ENCODE measurements around the gene COL1A2.
A peak's percentile ranks its signal among the peaks of the same experiment; 100 is the strongest.

The COL1A2 gene

GRCh38 chr7:94411188-94411466 lies 16.4 kb downstream of the COL1A2 start:
- DNase-seq = no peak

DNA sequence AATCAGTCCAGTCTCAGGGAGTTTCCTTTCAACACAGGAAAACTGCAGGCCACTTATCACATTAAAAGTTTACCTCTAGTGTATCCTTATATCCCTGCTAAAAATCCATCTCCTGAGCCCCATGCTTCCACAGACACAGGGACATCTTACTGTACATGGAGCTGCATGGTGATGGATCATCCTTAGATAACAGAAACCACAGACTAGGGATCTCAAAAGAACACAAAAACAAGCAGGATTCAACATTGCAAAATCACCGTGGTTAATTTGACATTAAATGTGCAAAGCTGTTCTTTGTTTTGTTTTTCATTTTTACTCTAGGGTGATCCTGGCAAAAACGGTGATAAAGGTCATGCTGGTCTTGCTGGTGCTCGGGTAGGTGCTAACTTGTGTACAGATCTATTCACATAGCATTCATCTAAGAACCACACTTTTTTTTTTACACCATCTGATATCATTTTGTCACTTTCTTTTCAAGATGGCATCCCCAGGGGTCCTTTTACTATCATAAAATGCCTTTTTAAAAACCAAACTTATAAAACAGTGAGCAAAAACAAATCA lies 18.1 kb downstream of the COL1A2 start:
- DNase-seq = no peak

DNA sequence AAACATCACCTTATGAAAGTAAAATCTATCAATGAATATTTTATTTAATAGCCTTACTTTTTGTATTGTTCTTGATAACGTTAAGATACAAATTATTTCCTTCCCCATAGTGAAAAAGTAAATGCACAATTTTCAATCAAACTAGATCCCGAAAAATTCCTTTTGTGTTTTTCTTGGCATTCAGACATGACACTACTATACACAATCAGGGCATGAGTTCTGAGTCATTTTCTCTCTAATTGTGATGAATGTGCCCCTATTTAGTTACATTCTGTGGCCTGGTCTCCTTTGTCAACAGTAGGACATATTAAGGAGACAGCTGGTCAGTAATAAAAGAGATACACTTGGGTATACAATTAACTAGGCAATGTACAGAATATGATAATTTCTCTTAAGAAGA lies 19.8 kb downstream of the COL1A2 start:
- DNase-seq = no peak

- DNase-seq = no peak
Measured at GRCh38 chr7:94414980-94415379, 20.3 kb downstream of the COL1A2 start.

DNA sequence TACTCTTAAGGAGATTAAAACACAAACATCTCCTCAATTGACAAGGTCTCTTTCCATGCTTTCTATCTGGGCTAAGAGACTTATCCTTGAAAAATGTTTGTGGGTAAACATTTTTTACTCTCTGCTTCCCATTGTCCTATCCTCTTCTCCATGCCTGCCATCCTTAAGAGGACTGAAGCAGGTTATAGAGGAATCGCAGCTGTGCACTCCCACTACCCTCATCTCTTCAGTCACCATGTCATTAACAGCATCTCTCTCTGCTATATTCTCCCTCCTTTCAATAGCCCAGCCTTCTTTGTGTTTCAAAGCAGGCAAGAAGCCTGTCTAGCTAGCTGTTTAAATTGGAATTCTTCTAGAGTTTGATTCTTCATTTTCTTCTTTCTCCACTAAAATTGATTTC lies 22.6 kb downstream of the COL1A2 start:
- DNase-seq = no peak

- no peak for DNase-seq
Measured at GRCh38 chr7:94417901-94418300, 23.2 kb downstream of the COL1A2 start.

DNA sequence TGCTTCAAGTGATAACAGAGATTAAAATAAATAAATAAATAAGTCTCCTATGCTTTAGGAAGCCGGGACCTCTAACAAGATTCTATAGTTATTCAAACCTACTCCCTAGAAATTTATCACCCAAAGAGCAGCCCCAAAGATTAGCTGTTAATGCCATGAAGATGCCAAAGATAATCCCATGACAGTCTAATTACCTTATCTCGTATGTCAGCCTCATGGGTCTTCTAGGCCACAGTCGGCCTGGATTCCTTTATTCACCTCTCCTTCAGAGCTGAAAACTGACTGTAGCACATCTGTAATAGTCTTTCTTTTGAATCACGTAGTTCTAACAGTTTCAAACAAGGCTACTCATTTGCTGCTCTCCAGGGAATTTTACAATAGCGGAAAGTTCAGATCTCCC lies 24.2 kb downstream of the COL1A2 start:
- DNase-seq = no peak

DNA sequence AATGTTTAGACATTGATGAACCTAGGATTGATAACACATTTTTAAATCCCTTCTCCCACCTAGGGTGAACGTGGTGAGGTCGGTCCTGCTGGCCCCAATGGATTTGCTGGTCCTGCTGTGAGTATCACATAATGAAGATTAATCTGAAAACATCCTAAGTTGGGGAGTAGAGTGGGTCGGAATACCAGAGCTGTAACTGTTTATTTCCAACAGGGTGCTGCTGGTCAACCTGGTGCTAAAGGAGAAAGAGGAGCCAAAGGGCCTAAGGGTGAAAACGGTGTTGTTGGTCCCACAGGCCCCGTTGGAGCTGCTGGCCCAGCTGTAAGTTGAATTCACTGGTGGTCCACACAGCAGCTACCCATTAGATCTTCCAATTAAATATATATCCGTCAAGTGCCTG lies 25.6 kb downstream of the COL1A2 start:
- DNase-seq = no peak

- DNase-seq = no peak
Measured at GRCh38 chr7:94421681-94422080, 27.0 kb downstream of the COL1A2 start.

DNA sequence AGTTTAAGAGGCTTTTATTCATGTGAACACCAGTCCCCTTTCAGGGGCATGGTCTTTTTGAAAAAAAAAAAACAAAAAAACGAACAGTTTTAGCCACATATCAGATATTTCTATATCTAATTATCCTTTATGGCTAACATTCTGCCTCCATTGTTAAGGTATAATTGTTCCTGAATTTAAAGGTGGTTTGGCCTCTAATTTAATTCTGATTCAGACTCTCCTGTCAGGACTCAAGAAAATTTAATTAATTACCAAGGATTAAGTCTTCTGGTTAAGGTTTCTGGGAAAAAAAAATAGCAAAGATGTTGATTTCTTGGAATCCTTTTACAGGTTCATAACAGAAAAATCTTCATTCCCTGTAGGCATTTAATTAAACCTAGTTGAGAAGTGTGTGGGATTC lies 27.4 kb downstream of the COL1A2 start:
- no peak for DNase-seq

GRCh38 chr7:94422827-94423460 lies 28.2 kb downstream of the COL1A2 start:
- DNase-seq = no peak

DNA sequence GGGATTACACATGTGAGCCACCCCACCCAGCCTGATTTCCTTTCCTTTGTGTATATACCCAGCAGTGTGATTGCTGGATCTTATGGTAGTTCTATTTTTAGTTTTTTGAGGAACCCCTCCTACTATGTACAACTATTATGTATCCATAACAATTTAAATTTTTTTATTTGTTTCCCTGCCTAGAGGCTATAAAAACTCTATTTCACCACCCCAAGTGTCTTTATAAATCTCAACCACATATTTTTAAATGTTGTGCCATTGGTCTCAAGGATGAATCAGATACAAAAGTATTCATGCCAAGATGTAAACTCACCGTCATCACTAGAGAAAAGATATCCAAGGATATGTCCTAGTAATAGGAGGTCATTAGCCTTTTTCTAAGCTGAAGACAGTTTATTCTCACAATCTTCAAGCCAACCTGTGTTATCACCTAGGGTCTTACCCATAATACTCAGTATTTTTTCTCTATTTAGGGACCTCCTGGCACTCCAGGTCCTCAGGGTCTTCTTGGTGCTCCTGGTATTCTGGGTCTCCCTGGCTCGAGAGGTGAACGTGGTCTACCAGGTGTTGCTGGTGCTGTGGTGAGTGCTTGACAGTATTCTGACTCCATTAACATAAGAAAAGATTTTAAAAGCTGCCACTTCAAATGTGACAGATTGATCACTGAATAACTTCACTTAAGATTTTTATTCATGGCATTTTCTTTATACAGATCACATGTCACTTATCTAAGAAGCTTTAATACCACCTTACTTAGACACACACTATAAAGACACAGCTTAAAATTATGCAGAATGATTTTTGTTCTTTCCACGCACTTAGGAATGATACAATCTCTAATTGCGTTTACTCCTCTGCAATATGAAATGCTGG lies 29.4 kb downstream of the COL1A2 start:
- no peak for DNase-seq

- DNase-seq = no peak
Measured at GRCh38 chr7:94425546-94425945, 30.9 kb downstream of the COL1A2 start.

GRCh38 chr7:94426980-94427875 lies 32.5 kb downstream of the COL1A2 start:
- no peak for DNase-seq

DNA sequence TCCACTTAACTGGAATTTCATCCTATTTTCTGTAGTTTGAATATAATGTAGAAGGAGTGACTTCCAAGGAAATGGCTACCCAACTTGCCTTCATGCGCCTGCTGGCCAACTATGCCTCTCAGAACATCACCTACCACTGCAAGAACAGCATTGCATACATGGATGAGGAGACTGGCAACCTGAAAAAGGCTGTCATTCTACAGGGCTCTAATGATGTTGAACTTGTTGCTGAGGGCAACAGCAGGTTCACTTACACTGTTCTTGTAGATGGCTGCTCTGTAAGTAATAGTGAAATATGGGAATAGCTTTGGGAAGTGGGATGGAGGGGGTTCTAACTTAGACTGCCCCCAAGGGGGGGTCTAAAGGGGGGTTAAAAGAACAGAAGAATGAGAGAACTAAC lies 34.5 kb downstream of the COL1A2 start:
- no peak for DNase-seq

DNA sequence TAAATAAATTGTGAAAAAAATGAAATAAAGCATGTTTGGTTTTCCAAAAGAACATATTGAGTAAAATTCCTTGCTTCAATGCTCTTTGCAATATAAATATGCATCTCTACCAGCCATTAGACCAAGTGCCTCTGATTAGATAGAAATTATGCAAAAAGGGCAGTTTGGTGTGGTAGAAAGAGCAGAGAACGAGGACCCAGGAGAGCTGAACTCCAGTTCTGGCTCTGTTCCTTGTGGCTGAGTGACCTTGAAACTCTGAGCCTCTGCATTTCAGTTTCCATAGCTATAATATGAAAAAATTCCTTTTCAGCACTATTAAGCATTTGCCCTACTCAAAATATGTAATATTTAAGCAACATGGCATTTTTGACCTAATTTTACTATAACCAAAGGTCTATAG lies 36.5 kb downstream of the COL1A2 start:
- no peak for DNase-seq

GRCh38 chr7:94431619-94432280 lies 37.1 kb downstream of the COL1A2 start:
- no peak for DNase-seq

DNA sequence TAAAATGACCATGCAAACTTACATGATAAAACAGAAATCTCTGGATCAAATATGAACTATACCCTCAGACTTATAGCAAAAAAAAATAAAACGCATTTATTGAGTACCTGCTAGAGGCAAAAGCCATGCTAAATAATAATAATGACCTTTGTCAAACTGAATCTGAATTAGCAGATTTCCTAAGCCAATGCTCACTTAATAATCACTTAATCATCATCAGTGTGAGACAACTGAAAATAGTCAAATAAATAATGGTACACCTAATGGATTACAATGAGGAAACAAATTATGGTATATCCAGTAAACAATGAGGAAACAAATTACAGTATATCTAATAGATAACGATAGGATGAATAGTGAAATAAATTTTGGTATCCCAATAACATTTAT lies 37.6 kb downstream of the COL1A2 start:
- DNase-seq = no peak

- no peak for DNase-seq
Measured at GRCh38 chr7:94432817-94433216, 38.1 kb downstream of the COL1A2 start.

GRCh38 chr7:94433224-94433623 lies 38.5 kb downstream of the COL1A2 start:
- DNase-seq = no peak

GRCh38 chr7:94434042-94434441 lies 39.3 kb downstream of the COL1A2 start:
- DNase-seq = no peak

GRCh38 chr7:94436018-94436604 lies 41.4 kb downstream of the COL1A2 start:
- peak in 7 of 14 donors; percentile 1 to 29 (median 5) for DNase-seq

Measured in C1 segment of cervical spinal cord (tissue), 14 donors.